A549 (cell line): ENCODE results near the gene SMC6. TPM values are rescaled to one million over a fixed set of nuclear protein-coding genes. Genes with fewer than 3 reads are reported as not detected.

Experiments
- ATAC-seq, 2 experiments: fragments of 200-7000 bp in 1 of 2; fragments of >200 bp in 1 of 2; cut with Nextera tagmentation in 1 of 2; cut with Tn5 transposase in 1 of 2; 3 replicates each; pipeline versions ENCODE4 v1.8.0 to v1.9.1; 2018 to 2020; ENCODE audit warnings: mild to moderate bottlenecking in 1 of 2, moderate library complexity in 1 of 2
- CTCF ChIA-PET: fragments of 300-600 bp; sonication (Branson Sonifier 250); formaldehyde crosslinking; extraction: SDS; loops from one replicate; lab custom pipeline; 2021; ENCODE audit warnings: antibody characterized with exemption, inconsistent platforms; lab: Yijun Ruan, JAX
- POLR2A ChIA-PET: fragments of 350-600 bp; formaldehyde crosslinking; extraction: SDS; loops from one replicate; lab custom pipeline; 2021; ENCODE audit warnings: antibody characterized with exemption, inconsistent platforms; lab: Yijun Ruan, JAX
- DNase-seq, 2 experiments: peaks; one replicate each; pipeline versions ENCODE4 v3.0.0 to v3.0.0-alpha.2; 2011 to 2016; ENCODE audit warnings: low read depth in 1 of 2, low spot score in 1 of 2
- FAIRE-seq: peaks from 2 replicates; lab custom pipeline; 2011; peaks lifted over from hg19 to GRCh38; lab: Jason Lieb, UNC
- H3K27ac ChIP-seq, 2 experiments: fragments of >200 bp; sonication (Bioruptor Twin); formaldehyde crosslinking; 3 replicates each; pipeline ENCODE4 v1.5.1; 2016 to 2017
- H3K4me1 ChIP-seq: fragments of >200 bp; sonication (Bioruptor Twin); formaldehyde crosslinking; 3 replicates; pipeline ENCODE4 v1.6.1; 2016
- H3K4me2 ChIP-seq: fragments of >200 bp; sonication (Bioruptor Twin); formaldehyde crosslinking; 3 replicates; pipeline ENCODE4 v1.6.1; 2016
- H3K4me3 ChIP-seq: fragments of >200 bp; sonication (Bioruptor Twin); formaldehyde crosslinking; 3 replicates; pipeline ENCODE4 v1.5.1; 2016
- H3K9me3 ChIP-seq: fragments of >200 bp; sonication (Bioruptor Twin); formaldehyde crosslinking; 3 replicates; pipeline ENCODE4 v1.6.1; 2016
- CHD2 ChIP-seq: fragments of 150-350 bp; IDR thresholded peaks from 2 replicates; pipeline ENCODE4 v1.6.1; 2014; ENCODE audit warnings: low read length; ENCODE audit not compliant: partially characterized antibody
- CHD4 ChIP-seq: fragments of 200-600 bp; sonication (generic); IDR thresholded peaks from 2 replicates; pipeline ENCODE4 v1.6.1; 2016; ENCODE audit warnings: antibody characterized with exemption, mild to moderate bottlenecking, borderline replicate concordance
- EP300 ChIP-seq, 2 experiments: fragments of >200 bp; sonication (Bioruptor Twin); formaldehyde crosslinking; IDR thresholded peaks; 2 replicates in 1 of 2; 3 replicates in 1 of 2; pipeline ENCODE4 v1.6.1; 2016 to 2017
- FOSB ChIP-seq: fragments of 250-450 bp; sonication (Bioruptor Pico); IDR thresholded peaks from 2 replicates; pipeline ENCODE4 v1.5.0; 2020; ENCODE audit warnings: mild to moderate bottlenecking, moderate library complexity
- FOSL2 ChIP-seq, 2 experiments: fragments of 450-650 bp in 1 of 2; fragments of >200 bp in 1 of 2; sonication (Bioruptor Twin) in 1 of 2; formaldehyde crosslinking; IDR thresholded peaks; 2 replicates each; pipeline versions ENCODE4 v1.5.0 to v1.6.1; 2016 to 2020; ENCODE audit warnings: mild to moderate bottlenecking in 1 of 2, moderate library complexity in 1 of 2
- GATA3 ChIP-seq: IDR thresholded peaks from 2 replicates; pipeline ENCODE4 v1.6.1; 2012; ENCODE audit warnings: borderline replicate concordance
- HOXB5 ChIP-seq: fragments of 250-450 bp; sonication (Bioruptor Pico); IDR thresholded peaks from 2 replicates; pipeline ENCODE4 v1.5.0; 2020; ENCODE audit warnings: mild to moderate bottlenecking, moderate library complexity
- JUN ChIP-seq, 2 experiments: fragments of >200 bp; sonication (Bioruptor Twin); formaldehyde crosslinking; IDR thresholded peaks; 2 replicates in 1 of 2; 3 replicates in 1 of 2; pipeline ENCODE4 v1.6.1; 2016 to 2017
- JUNB ChIP-seq: fragments of >200 bp; sonication (Bioruptor Twin); formaldehyde crosslinking; IDR thresholded peaks from 2 replicates; pipeline ENCODE4 v1.6.1; 2016
- MAFK ChIP-seq: fragments of 450-650 bp; IDR thresholded peaks from 2 replicates; pipeline ENCODE4 v1.6.1; 2014; ENCODE audit not compliant: partially characterized antibody
- MAZ ChIP-seq: fragments of 150-350 bp; IDR thresholded peaks from 2 replicates; pipeline ENCODE4 v1.6.1; 2014; ENCODE audit warnings: antibody characterized with exemption, low read depth, low read length, borderline replicate concordance
- MYC ChIP-seq: IDR thresholded peaks from 2 replicates; pipeline ENCODE4 v1.6.1; 2012; ENCODE audit warnings: mild to moderate bottlenecking, inconsistent platforms, low read length, improper control_type of control experiment, borderline replicate concordance
- POLR2A ChIP-seq: IDR thresholded peaks from 2 replicates; pipeline ENCODE4 v1.6.1; 2012; ENCODE audit warnings: mild to moderate bottlenecking, low read length
- POLR2AphosphoS2 ChIP-seq: conservative IDR thresholded peaks from 2 replicates; pipeline ENCODE4 v1.6.1; 2012; ENCODE audit warnings: low read length, improper control_type of control experiment, inconsistent platforms
- RFX5 ChIP-seq: fragments of 450-650 bp; IDR thresholded peaks from 2 replicates; pipeline ENCODE4 v1.7.1; 2014; ENCODE audit warnings: antibody characterized with exemption, mild to moderate bottlenecking, moderate library complexity
- TFCP2L1 ChIP-seq: fragments of 250-450 bp; sonication (Bioruptor Pico); IDR thresholded peaks from 2 replicates; pipeline ENCODE4 v1.5.0; 2021; ENCODE audit warnings: mild to moderate bottlenecking
- WGBS: methylation state at CpG from one replicate; pipeline ENCODE4 v1.1.6; 2017; ENCODE audit errors: missing lambda C conversion rate; 5-methylcytosine and 5-hydroxymethylcytosine counted together
- polyA plus RNA-seq, 4 experiments: library from polyadenylated mRNA; depleted of rRNA in 3 of 4; stranded (reverse); fragments of >200 nt; fragmentation: RNase III in 1 of 4; extraction: RNeasy Plus Mini Kit Qiagen cat#74134 plus additional on column Dnase treatment in 1 of 4; gene quantifications; 2 replicates in 3 of 4; 3 replicates in 1 of 4; pipeline ENCODE4 v1.2.3, GENCODE V29; 2011 to 2017
- TF ChIP-seq, protein P1 (sequence below): fragments of 450-650 bp; IDR thresholded peaks from 2 replicates; pipeline ENCODE4 v1.6.1; 2014; ENCODE audit warnings: antibody characterized with exemption
- TF ChIP-seq, protein P2 (sequence below): fragments of 200-600 bp; sonication (generic); IDR thresholded peaks from 2 replicates; pipeline ENCODE4 v1.6.1; 2016; ENCODE audit warnings: antibody characterized with exemption, mild to moderate bottlenecking, moderate library complexity
- TF ChIP-seq, protein P3 (sequence below): IDR thresholded peaks from 2 replicates; pipeline ENCODE4 v1.6.1; 2012; ENCODE audit warnings: low read depth, borderline replicate concordance
- TF ChIP-seq, protein P4 (sequence below): fragments of 150-350 bp; IDR thresholded peaks from 2 replicates; pipeline ENCODE4 v1.6.1; 2014; ENCODE audit warnings: low read depth, mild to moderate bottlenecking, low read length
- TF ChIP-seq, protein P5 (sequence below): fragments of 250-450 bp; sonication (Bioruptor Pico); IDR thresholded peaks from 2 replicates; pipeline ENCODE4 v1.5.0; 2020; ENCODE audit warnings: low read depth, mild to moderate bottlenecking, moderate library complexity
- TF ChIP-seq, protein P6 (sequence below): IDR thresholded peaks from 2 replicates; pipeline ENCODE4 v1.6.1; 2012
- TF ChIP-seq, protein P7 (sequence below): fragments of >200 bp; sonication (Bioruptor Twin); formaldehyde crosslinking; IDR thresholded peaks from 3 replicates; pipeline ENCODE4 v1.5.1; 2016

SMC6 gene
- polyA plus RNA-seq, 2 of the 4 experiments (the other 2 are of a cell fraction), result 29.9 to 51.6 TPM

DNA sequence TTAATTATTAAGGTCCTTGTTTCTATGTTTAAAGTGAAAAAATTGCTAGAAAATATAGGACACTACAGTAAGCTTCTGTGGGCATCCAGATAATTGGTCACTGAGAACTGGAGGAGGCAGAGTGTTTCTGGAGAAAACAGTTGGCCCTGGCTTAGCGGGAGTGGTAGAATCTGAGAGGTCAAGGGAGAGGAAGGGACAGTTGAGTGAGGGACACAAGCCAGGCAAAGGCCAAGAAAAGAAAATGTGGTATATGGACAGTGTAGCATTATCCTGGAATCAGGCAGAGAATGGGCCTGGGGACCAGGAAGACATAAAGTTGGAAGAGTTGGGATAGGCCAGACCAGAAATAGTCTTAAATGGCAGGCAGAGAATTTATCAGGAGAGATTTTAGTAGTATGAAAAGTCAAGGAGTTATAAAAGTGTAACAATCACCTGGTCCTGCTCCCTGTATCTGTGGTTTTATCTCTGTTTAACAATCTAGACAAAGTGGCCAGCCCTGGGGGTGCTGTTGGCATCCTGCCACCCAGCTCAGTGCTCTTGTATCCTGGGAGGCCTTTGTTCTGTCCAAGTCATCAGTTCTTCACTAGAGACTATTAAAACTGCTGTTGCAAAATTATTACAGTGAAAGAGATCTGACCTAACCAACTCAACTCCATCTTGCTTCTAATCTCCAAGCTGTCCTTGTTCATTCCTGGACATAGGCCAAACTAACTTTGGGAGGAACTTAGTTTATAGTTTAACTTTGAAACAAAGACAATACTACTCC lies 47.3 kb upstream of the SMC6 start (continued):
- TF ChIP-seq, protein P1, sequence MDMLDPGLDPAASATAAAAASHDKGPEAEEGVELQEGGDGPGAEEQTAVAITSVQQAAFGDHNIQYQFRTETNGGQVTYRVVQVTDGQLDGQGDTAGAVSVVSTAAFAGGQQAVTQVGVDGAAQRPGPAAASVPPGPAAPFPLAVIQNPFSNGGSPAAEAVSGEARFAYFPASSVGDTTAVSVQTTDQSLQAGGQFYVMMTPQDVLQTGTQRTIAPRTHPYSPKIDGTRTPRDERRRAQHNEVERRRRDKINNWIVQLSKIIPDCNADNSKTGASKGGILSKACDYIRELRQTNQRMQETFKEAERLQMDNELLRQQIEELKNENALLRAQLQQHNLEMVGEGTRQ, result no peak
- TF ChIP-seq JUNB (no peak), MAZ (no peak), JUN (IDR thresholded peaks at IDR 0.05) (no peak)

DNA sequence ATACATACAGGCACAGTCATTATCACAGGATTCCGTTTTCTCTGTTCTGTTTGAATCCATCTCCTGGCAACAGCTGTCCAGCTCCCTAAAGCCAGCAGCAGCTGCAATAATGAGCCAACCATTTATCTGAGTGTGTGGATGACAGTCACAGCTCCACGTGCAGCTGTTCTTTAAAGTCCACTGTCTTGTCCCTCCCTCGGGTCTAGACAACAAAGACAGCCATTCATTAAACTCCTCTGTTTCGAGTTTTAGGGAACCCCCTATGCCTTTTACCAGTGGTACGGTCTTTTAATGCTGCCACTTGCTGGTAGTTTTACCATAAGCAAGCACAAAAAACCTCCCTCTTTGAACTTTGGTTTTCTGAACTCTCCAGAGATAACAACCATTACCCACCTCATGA lies 46.6 kb upstream of the SMC6 start:
- Histone ChIP-seq H3K4me3 (no peak overlapping the region), H3K9me3 (no peaks in the 10 kb centered on the region), H3K4me1 (no peaks in the 10 kb centered on the region), H3K4me2 (no peak overlapping the region), H3K27ac (no peak overlapping the region)
- no peak for TF ChIP-seq TFCP2L1 (CRISPR knock-in tag)
- TF ChIP-seq MYC, result no peak
- TF ChIP-seq, protein P2, sequence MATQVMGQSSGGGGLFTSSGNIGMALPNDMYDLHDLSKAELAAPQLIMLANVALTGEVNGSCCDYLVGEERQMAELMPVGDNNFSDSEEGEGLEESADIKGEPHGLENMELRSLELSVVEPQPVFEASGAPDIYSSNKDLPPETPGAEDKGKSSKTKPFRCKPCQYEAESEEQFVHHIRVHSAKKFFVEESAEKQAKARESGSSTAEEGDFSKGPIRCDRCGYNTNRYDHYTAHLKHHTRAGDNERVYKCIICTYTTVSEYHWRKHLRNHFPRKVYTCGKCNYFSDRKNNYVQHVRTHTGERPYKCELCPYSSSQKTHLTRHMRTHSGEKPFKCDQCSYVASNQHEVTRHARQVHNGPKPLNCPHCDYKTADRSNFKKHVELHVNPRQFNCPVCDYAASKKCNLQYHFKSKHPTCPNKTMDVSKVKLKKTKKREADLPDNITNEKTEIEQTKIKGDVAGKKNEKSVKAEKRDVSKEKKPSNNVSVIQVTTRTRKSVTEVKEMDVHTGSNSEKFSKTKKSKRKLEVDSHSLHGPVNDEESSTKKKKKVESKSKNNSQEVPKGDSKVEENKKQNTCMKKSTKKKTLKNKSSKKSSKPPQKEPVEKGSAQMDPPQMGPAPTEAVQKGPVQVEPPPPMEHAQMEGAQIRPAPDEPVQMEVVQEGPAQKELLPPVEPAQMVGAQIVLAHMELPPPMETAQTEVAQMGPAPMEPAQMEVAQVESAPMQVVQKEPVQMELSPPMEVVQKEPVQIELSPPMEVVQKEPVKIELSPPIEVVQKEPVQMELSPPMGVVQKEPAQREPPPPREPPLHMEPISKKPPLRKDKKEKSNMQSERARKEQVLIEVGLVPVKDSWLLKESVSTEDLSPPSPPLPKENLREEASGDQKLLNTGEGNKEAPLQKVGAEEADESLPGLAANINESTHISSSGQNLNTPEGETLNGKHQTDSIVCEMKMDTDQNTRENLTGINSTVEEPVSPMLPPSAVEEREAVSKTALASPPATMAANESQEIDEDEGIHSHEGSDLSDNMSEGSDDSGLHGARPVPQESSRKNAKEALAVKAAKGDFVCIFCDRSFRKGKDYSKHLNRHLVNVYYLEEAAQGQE, result no peak
- TF ChIP-seq POLR2A, result no peak
- no peak for TF ChIP-seq GATA3
- TF ChIP-seq, protein P3, sequence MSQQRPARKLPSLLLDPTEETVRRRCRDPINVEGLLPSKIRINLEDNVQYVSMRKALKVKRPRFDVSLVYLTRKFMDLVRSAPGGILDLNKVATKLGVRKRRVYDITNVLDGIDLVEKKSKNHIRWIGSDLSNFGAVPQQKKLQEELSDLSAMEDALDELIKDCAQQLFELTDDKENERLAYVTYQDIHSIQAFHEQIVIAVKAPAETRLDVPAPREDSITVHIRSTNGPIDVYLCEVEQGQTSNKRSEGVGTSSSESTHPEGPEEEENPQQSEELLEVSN, result no peak
- no peak for TF ChIP-seq EP300 (IDR thresholded peaks at IDR 0.05)
- TF ChIP-seq, protein P4, sequence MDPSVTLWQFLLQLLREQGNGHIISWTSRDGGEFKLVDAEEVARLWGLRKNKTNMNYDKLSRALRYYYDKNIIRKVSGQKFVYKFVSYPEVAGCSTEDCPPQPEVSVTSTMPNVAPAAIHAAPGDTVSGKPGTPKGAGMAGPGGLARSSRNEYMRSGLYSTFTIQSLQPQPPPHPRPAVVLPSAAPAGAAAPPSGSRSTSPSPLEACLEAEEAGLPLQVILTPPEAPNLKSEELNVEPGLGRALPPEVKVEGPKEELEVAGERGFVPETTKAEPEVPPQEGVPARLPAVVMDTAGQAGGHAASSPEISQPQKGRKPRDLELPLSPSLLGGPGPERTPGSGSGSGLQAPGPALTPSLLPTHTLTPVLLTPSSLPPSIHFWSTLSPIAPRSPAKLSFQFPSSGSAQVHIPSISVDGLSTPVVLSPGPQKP, result no peak
- TF ChIP-seq HOXB5 (CRISPR knock-in tag), result no peak
- TF ChIP-seq CHD2, result no peak
- no peak for TF ChIP-seq RFX5
- TF ChIP-seq FOSL2 (IDR thresholded peaks at IDR 0.05), result no peak
- TF ChIP-seq FOSL2 (CRISPR knock-in tag; IDR thresholded peaks at IDR 0.05), result no peak
- TF ChIP-seq MAFK, result no peak
- TF ChIP-seq, protein P5, sequence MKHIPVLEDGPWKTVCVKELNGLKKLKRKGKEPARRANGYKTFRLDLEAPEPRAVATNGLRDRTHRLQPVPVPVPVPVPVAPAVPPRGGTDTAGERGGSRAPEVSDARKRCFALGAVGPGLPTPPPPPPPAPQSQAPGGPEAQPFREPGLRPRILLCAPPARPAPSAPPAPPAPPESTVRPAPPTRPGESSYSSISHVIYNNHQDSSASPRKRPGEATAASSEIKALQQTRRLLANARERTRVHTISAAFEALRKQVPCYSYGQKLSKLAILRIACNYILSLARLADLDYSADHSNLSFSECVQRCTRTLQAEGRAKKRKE, result no peak
- TF ChIP-seq, protein P6, sequence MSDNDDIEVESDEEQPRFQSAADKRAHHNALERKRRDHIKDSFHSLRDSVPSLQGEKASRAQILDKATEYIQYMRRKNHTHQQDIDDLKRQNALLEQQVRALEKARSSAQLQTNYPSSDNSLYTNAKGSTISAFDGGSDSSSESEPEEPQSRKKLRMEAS, result no peak
- TF ChIP-seq CHD4, result no peak
- TF ChIP-seq, protein P7, sequence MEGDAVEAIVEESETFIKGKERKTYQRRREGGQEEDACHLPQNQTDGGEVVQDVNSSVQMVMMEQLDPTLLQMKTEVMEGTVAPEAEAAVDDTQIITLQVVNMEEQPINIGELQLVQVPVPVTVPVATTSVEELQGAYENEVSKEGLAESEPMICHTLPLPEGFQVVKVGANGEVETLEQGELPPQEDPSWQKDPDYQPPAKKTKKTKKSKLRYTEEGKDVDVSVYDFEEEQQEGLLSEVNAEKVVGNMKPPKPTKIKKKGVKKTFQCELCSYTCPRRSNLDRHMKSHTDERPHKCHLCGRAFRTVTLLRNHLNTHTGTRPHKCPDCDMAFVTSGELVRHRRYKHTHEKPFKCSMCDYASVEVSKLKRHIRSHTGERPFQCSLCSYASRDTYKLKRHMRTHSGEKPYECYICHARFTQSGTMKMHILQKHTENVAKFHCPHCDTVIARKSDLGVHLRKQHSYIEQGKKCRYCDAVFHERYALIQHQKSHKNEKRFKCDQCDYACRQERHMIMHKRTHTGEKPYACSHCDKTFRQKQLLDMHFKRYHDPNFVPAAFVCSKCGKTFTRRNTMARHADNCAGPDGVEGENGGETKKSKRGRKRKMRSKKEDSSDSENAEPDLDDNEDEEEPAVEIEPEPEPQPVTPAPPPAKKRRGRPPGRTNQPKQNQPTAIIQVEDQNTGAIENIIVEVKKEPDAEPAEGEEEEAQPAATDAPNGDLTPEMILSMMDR, result no peak
- no peak for TF ChIP-seq POLR2AphosphoS2
- TF ChIP-seq FOSB (CRISPR knock-in tag), result no peak
- no peak for FAIRE-seq
- POLR2A ChIA-PET, result no interaction called here
- 37% methylated on average over 5 of the region's 5 CpGs for WGBS
- no peak for DNase-seq
- CTCF ChIA-PET, result interaction anchor here (0.8 to 1.5 kb wide), 3 partner anchors 10 to 31 kb away, joined by 3 read pairs; partner anchors contain the start of gene MSGN1
- no peak for ATAC-seq
